Suprapubic skin (tissue), 3 donors: ENCODE results near the gene ZNF837.

Source experiments
- CTCF ChIP-seq, 2 donors: fragments of 200-600 bp in 1 of 2; fragments of 450-650 bp in 1 of 2; sonication (generic) in 1 of 2; IDR thresholded peaks; one replicate each; pipeline ENCODE4 v1.5.1; 2016 to 2019; ENCODE audit warnings: antibody characterized with exemption in 2 of 2, mild to moderate bottlenecking in 1 of 2, moderate library complexity in 1 of 2
- POLR2AphosphoS5 ChIP-seq, 3 donors: sonication (generic); formaldehyde crosslinking; IDR thresholded peaks; one replicate each; pipeline ENCODE4 v1.6.1; 2017; ENCODE audit warnings: antibody characterized with exemption in 3 of 3

- TF ChIP-seq POLR2AphosphoS5 (IDR thresholded peaks at IDR 0.05) (no peak), CTCF (IDR thresholded peaks at IDR 0.05) (no peak)
These were observed 14.0 kb upstream of the ZNF837 start for GRCh38 chr19:58394821-58395219.
